ENCODE measurements around the gene ADORA2B.

DNA sequence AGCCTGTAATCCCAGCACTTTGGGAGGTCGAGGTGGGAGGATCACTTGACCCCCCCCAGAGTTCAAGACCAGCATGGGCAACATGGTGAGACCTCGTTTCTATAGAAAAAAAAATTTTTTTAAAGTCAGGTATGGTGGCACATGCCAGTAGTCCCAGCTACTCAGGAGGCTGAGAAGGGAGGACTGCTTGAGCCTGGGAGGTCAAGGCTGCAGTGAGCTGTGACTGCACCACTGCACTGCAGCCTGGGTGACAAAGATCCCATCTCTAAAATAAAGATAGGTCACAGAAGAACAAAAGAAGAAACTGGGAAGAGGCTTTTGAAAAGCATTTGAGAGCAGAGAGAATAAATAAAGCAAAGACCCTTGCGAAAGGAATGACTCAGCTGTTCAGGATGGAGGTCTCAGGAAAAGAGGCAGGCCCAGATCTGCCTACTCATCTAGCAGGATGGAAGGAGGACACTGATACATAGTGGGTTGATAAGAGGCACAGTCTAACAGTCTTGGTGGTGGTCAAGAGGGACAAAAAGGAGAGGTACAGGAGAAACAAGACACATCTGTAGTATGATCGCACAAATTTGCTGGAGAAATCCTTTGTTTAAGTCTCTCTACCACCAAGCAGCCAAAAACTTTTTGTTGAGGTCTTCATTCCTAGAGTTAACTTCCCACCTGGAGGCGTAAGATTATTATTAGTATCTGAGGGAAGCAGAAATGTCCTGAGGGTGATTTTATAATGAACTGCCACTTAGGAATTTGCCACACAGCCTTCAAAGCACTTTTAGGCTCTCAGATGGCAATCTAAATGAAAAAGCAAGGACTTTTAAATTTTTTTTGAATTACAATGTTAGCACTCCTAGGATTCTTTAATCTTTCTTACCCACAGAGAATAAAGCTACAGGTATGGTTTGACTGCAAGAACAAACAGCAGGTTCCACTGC lies 37.0 kb downstream of the ADORA2B start:
- TF ChIP-seq CTCF (IDR thresholded peaks at IDR 0.05) (no peak), POLR2A (IDR thresholded peaks at IDR 0.05) (no peak), POLR2AphosphoS5 (IDR thresholded peaks at IDR 0.05) (no peak)

Data from prostate gland (tissue), 2 donors.